ENCODE measurements around the gene PACSIN1.

GRCh38 chr6:34534146-34534545 is 68.3 kb downstream of the PACSIN1 start:
- TF ChIP-seq CTCF (optimal IDR thresholded peaks at IDR 0.05 in 1 of 3, IDR thresholded peaks at IDR 0.05 in 1 of 3, conservative IDR thresholded peaks at IDR 0.05 in 1 of 3; ENCODE audit: extremely low read depth in 1 of 3, insufficient read depth in 2 of 3, low read length in 3 of 3) (no peak), EZH2 (IDR thresholded peaks at IDR 0.05; ENCODE audit: low read length) (no peak)

Measured in keratinocyte (primary cell).